ENCODE results near the gene CCER1.
"Not testable (repeated sequence)": the region's sequence is repeated elsewhere in the genome, so short reads cannot be mapped to it uniquely, and the experiment has no call there.

The CCER1 gene, protein sequence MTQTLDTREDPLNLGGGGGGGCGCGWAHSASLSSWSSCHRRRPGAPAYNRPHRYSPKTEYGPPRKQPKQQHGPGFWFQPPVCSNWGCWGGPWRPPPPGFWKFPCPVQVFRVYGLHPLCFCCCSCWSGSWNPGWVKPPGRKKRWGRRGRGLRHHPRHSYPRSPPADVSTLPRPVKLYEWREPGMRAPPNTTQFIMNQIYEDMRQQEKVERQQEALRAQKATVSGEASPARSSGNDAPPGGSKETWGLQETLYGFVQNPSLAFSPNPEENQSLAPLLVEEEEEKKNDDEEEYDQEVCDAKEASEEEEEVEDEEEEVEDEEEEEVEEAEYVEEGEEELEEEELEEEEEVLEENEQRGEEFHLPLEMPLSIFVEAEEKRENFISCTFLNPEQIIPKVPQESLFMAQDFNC

DNA sequence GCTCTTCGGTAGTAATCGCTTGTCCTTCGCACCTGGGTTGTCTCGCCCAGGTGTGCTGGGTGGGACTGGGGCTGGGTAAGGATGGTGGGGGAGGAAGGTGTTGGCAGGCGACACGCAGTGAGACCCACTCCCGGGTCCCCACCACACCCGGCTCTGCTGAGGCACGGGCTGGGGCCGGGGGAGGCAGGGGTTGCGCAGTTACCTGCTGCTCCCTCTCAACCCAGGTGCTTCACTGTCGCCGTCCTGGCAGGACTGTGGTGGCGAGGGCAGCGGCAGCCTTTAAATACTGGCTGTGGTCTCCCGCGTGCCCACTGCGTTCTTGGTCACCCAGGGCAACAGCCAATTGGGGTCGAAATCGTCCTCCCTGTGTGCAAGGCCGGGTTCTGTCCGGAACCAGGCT lies at the start of gene CCER1:
Gene CCER1 (minus strand): TSS at position 256 of the 400 bp plus-strand sequence. CDS start 434 bp downstream, outside the sequence.
- no peak for DNase-seq

DNA sequence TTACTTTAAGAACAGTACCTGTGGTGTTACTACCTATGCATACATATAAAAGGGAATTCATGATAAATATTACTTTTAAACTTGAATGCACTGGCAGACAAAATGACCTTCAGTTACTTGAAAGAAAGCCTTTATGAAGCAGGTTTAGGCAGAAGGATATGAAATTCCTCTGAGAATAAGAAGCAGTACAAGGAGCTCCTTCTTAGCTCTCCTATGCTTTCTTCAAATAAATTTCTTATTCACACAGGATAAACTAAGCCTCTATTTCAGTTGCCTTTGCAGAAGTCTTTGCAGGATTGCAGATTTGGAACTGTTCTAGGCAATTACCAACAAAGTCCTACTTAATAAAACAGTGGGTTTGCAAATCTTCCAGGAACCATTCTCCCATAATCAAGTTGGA lies 48.8 kb upstream of the CCER1 start:
- no peak for DNase-seq

DNA sequence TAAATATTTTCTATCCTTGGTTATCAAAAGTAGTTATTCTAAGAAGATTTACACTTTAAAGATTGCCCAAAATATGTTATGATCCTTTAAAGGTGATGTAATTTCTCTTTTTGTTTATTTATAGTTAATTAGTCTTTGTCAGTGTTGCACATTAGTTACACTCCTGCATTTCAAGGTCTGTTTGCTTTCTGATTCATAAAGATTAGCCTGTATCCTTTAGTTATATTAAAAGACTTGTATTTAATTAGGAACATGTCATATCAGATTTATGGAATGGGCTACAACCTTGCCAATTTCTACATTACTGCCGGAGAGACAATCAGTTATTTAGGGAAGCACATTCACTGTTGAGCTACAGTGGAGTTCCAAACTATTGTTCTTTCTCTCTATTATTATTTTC lies 46.3 kb upstream of the CCER1 start:
- DNase-seq, result no peak

DNA sequence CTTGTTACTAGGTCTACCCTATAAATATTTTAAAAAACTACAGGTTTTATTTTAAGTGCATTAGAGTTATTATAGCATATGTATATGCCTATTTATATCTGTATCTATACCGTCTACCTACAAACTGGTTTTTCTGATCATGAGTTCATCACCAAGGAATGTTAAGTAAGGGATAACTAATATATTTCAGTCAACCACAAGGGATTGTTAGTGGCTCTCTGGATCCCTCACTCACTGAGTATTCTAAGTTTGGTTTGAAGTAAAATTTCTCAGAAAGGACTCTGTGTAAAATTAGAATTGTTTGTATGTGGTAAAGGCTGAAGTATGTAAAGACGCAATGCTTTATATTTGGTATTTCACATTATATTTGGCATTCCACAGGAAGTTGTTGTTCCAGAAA lies 45.0 kb upstream of the CCER1 start:
- DNase-seq, result no peak

DNA sequence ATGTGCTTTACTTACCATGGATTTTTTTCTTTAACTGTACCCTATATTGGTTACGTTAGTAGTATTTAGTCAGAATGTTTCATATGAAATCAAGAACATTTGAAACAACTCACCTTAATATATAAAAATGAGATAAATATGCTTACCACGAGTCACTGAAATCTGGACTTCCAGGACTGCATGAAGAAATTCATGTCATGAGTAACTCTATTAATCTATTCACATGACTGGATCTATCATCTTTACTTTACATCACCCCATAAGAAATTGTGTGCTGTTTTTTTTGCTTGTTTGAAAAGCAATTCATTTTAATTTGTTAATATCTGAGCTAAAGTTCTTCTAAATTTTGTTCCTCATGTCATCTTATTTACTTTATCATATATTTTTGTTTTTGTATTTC lies 44.6 kb upstream of the CCER1 start:
- DNase-seq, result no peak

DNA sequence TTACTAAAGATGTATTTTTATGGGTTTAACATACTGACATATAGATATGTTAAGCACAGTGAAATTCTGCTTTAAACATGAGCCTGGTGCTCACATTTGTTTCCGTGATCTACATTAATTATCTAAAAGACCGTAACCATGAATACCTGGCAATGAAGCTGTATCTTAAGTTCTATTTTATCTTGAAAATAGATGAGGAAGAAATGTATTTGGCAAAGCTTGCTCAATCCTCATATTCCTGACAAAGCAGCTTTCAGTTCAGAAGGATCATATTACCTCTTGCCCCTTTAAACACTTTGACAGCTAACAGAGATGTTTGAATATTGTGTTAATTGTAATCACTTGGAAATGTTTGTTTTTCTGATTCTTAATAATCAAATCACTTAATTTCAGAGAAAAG lies 40.0 kb upstream of the CCER1 start:
- DNase-seq, result no peak

DNA sequence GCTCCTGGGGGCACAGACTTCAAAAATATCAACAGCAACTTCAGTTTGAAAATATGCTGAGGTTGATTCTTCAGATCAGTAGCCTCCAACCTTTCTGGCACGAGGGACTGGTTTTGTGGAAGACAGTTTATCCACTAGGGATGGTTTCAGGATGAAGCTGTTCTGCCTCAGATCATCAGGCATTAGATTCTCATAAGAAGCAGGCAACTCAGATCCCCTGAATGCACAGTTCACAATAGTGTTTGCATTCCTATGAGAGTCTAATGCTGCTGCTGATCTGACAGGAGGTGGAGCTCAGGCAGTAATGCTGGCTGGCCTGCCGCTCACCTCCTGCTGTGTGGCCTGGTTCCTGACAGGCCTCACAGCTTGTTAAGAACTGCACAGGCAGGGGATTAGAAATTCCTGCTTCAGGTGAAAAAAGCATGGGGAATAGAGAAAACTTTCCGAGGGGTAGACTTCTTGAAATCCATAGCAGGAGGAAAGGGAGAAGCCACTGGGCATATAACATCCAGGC lies 37.0 kb upstream of the CCER1 start:
- DNase-seq, result no peak

DNA sequence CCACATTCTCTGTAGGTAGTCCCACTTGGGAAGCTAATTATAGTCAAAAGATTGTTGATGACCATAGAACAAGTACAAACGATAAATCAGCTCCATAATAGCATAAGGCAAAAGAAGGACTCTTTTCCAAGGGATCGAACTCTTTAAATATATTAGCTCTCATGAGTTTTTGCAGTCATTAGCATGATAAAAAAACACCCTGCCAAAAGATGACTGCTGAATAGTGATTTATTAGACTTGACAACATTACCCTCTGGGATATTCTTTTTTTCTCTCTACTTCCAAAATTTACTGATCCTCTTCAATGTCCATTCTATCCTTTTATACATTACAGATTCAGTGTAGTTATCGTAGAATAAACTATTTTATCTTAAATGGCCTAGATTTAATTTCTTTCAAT lies 35.6 kb upstream of the CCER1 start:
- DNase-seq, result no peak

DNA sequence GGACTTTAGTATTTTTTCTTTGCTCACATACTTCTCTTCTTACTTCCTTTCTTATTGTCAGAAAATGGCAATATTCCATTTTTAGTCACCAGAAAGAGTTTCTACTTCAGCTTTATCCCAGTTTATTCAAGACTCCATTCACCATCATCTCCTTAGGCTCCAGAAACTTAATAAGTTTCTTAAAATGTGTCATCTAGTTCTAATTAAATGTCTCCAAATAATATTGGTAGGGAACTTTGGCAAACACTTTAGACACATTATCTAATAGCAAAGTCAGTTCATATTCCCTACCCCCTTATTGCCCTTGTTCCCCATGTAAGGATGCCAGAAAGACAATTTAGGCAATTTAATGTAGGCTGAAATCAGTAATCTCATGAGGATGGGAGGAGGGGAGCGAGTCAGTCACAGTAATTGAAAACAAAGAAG lies 34.7 kb upstream of the CCER1 start:
- DNase-seq, result no peak

DNA sequence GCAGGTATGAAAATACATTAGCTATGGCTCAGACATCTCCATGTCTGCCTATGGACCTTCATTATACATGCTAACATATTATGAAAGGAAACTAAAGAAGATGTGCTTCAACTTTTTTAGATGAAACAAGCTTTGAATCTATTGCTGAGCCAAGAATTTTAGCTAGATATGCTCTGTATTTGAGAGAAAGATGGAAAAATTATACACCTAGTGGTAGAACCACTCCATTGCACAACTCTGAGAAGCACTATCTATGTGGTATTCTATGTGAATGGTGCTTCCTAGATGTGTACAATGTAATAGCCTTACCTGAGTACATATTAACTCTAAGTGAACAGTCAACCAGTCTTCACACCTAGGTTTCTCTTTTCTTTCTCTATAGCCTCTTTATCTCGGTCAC lies 32.5 kb upstream of the CCER1 start:
- no peak for DNase-seq

DNA sequence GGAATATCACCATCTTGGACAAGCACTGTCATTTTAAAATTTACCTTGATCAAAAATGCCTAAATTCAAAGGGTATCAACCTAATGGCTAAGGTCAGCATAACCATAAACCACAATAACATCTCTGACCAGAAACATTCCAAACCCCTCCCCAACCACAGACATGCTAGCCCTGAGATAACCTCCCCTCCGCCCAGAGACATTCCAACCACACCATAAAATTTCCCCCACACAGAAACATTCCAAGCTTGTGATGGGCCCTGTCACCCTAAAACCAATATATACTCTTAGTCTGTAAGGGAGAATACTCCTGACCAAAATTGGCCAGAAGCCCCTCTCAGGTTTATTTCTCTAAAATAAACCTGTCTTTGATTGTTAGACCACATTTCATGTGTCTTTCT lies 32.1 kb upstream of the CCER1 start:
- no peak for DNase-seq

DNA sequence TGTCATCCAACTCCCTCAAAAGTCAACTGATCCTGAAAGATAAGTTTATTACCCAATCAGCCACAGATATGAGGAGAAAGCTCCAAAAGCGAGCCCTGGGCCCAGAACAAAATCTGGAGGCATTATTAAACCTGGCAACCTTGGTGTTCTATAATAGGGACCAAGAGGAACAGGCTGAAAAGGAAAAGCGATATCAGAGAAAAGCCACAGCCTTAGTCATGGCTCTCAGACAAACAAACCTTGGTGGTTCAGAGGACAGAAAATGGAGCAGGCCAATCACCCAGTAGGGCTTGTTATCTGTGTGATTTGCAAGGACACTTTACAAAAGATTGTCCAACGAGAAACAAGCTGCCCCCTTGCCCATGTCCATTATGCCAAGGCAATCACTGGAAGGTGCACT lies 30.4 kb upstream of the CCER1 start:
- not testable (repeated sequence) for DNase-seq

DNA sequence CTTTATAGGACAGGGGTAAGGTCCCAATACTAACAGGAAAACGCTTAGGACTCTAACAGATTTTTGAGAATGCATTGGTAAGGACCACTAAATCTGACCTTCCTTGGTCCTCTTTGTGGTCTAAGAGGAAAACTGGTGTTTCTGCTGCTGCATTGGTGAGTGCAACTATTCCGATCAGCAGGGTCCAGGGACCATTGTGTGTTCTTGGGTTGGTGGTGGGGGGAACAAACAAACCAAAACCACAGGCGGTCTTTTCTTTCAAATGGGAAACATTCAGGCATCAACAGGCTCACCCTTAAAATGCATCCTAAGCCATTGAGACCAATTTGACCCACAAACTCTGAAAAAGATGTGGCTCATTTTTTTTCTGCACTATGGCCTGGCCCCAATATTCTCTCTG lies 29.1 kb upstream of the CCER1 start:
- no peak for DNase-seq

DNA sequence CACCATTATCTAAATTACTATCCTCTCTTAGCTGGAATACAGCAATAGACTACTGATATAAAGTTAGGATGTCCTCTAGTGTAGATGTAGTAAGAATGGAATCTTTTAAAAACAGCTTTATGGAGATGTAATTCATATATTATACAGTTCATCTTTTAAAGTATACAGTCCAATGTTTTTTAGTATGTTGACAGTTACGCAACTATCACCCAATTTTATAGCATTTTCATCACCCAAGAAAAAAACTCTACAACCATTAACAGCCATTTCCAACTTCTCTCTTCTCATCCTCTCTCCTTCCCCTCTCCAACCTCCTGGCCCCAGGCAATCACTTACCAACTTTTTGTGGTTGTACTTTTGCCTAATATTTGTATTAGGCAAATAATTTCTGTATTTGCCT lies 27.2 kb upstream of the CCER1 start:
- DNase-seq, result no peak

DNA sequence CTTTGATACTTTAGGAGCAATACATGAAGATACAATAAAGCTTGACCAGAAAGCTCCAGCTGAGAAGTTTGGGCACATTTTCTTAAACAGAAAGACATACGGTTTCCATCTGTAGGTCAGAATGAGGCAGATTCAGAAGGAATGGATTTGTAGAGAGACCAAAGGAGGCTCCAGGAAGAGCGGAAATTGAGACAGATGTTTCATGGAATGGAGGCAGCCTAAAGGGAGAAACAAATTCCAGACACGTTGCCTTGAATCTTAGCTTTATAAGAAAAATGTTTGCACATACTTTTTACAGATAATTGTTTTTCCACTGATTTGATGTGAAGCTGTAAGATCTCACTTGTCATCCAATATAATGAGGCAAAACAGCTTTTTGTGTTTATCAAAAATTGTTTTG lies 25.0 kb upstream of the CCER1 start:
- DNase-seq, result no peak

DNA sequence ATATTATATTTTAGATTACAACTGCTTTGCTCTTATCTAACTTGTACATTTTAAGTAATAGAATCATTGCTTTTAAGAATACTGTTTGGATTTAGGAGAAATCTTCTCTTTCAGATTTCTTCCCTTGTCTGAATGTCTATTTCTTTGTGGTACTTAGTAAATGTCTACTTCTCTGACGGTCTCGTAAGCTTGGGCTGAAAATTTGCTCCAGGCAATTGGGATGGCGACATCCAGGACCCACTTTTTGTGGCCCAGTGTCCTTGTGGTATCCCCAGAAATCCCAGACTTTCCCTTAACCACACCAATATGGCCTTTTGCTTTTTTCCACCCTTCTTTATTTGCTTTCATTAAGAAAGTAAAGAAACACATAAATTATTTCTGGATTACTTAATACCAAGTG lies 24.0 kb upstream of the CCER1 start:
- no peak for DNase-seq

DNA sequence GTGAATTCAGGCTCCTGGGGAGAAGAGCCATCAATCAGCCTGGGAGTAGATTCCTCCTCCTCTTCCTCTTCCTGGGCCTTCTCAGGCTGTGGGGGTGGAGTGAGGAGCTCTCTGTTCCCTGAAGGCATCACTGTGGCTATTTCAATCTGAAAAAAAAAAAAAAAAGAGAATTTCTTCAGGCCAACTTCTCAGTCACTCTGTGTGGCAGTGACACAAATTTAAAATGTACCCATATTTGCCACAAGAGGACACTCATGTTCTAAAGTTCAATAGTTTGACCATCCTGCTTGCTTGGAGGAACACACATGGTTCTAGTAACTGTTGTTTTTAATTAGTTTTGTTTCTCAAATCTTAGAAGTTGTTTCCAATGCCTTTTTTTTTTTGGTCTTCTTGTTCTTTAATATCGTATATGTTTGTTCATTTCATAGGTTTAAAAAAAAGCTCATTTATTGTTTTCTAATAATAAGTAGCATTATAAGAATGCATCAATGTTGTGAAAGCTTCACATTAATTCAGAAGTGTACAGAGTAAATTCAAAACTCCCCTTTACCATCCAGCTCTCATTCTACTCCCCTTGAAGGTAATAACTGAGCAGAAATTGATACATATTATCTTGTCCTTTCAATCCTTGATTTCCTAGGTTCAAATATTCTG lies 23.3 kb upstream of the CCER1 start:
- DNase-seq, result no peak

DNA sequence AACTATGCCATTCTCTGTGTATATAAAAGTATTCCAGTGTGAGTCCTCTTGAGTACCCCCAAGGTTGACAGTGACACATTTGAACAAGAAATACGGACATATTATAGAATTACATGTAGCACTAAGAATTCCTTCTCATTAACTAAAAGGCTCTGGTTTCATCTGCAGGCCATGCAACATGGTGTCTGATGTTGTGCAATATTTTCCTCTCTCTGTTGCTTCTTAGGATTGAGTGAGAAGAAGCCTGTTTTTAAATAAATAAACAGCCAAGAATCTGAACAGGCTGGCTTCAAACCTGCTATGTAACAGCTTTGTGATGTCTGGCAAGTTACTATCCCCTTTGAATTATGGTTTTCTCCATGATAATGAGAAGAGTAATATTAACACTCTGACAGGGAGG lies 22.2 kb upstream of the CCER1 start:
- DNase-seq, result no peak

DNA sequence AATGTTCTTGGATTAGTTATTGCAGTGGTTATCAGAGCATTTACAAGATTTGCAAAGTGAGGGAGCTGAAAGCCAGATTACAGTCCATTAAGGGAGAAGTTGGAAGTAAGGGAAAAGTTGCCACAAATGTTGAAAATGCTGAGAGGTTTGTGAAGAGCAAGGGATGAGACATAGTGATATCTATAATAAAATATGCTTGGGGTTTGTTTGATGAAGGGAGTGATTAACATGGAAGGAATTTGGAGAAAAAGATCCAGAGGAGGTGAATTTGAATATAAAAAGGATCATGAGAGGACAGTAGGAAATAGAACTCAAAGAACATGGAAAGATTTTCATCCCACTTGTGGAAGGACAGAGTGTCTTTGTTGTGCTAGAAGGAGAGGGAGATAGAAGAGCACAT lies 19.3 kb upstream of the CCER1 start:
- no peak for DNase-seq

DNA sequence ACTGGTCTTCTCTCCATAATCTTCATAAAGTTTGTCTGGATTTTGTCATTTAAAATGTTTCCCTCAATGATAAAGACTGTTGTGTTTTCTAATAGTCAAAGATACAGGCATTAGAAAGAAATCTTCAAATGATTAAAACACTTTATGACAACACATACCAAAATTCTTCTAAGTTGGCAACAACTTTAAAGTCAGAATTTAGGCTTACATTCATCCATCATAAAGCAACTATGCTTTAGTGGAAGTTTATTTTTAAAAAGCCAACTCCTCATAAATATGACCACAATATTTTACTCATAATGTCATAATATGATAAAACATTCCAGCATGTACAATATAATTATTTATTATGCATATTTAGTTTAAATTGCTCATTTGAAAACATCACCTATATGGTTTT lies 17.2 kb upstream of the CCER1 start:
- no peak for DNase-seq

DNA sequence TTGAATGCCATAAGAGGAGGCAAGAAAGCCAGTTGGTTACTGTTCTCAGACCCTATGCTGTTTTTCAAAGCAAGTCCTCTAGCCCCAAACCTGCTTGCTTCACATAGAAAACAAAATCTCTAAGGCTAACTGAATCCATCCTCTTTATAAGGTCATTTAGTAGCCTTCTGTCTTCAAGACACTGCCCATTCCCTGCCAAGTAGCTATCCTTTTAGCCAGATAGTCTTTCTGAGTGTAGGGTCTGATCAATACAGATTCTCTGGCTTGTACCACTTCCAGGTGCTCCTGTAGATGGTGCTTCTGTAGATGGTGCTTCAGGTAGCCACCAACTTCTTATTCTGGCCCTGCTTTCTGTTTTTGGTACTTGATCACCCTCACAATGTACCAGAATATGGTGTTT lies 15.9 kb upstream of the CCER1 start:
- no peak for DNase-seq

DNA sequence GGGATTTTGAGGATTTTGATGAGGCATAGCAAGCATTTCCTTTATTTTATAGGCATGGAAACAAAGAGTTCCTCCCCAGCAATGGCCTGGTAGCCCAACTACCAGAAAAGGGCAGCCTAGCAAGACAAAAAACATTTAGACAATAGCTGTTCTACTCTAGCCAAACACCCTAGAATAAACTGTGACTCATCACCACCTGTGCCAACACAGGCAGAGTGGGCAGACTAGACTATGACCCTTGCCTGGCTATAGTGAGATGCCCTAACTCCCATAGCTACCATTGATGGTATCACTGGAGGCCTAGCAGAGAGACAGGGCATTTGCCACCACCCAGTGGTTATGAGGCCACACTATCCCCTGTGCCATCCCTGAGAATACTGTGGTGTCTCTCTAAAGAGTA lies 15.5 kb upstream of the CCER1 start:
- DNase-seq, result no peak

DNA sequence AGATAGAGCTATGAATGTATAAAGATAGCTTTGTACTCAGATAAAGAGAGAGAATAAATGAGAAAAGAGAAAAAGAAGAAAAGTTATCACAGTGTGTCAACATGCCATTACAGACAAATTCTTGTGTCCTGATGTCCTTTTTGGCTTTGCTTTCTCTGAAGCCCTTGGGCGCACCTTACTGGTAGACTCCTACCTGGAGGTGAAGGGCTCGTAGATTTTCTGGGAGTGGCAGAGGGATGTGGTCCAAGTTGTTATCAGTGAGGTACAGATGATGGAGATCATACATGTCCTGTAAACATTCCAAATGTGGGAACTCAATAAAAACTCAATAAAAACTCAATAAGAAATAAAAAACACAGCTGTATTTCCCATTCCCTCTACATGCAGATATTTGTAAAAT lies 14.9 kb upstream of the CCER1 start:
- no peak for DNase-seq

DNA sequence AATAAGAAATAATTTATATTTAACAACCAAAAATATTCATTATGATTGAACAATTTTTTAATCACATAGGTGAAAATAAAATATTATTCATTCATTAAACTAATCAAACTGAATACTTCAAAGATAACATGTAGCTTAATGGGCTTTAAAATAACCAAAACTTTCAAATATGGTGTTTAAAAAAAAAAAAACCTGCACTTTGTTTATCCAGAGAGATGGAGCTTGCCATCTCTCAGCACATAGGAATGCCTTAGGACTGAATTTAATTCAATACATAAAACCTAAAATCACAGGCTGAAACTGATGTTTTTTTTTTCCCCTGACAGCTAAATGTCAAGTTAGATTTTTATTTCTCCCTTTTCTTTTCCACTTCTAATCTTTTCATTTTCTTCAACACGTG lies 14.4 kb upstream of the CCER1 start:
- no peak for DNase-seq

DNA sequence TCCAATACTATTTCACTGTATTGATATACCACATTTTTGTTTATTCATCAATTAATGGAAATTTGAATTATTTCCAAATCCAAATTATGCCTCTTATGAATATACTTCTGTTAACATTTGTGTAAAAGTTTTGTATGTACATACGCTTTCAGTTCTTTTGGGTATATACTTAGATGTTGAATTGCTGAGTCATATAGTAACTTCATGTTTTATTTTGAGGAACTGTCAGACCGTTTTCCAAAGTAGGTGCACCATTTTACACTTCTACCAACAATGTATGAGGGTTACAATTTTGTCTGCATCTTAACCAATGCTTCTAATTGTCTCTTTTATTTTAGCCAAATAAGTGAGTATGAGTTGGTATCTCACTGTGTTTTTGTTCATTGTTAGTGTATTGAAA lies 10.2 kb upstream of the CCER1 start:
- DNase-seq, result no peak
